ENCODE results near the gene SLC47A2.

The SLC47A2 gene

DNA sequence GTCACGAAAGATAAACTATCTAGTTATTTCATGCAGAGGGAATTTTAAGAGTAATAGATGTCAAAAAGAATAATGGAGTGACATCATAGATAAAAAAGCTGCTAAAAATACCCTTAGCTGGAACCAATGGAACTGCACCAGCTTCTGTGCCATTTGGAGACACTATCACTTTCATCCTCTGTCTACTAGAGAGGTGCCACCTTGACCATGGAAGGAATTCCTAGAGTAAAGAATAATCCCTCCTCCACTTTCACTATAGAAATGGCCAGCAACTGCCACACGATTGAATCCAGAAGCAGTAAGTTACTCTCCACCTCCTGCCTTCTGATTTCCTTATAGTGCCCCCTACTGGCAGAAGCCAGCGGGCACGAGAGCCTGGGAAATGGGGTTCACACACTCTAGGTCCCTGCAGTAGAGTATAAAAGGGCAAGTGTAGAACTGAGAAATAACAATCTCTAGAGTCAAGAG, 70.6 kb downstream of the SLC47A2 start:
- H3K4me3 ChIP-seq (ENCODE audit: low read length) = no peak overlapping the region
- no peak for TF ChIP-seq ZNF274 (IDR thresholded peaks at IDR 0.05; ENCODE audit: low read depth, low read length)

DNA sequence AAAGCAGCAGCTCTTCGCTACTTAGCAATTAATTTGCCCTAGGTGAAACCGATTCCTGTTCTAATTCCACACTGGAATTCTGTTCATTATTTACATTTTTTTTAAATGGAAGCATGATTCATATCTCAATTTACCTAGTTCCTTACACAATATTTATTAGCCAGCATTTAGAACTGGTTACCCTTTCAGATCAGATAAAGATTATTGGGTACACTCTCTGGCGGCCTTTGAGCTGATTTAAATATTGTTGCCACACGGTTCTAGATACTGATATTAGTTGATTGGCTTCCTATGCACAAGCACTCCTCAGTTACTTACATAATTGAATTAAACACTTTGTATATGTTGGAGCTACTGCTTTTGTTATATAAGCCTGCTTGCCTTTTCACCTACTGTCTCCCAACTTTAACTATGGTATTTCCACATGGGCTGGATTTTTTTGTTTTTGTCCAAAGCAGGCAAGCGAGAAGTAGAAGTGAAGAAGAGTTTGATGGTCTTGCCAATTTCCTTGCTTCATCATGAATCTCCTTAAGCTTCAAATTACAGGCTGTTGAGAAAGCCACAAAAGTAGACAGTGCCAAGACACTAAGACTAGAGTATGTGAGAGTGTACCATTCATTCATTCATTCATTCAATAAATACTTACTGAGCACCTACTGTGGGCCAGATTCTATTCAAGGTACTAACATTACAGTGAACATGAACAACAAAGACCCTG, 71.7 kb downstream of the SLC47A2 start:
- no peak overlapping the region for H3K4me3 ChIP-seq (ENCODE audit: low read length)
- TF ChIP-seq ZNF274 (IDR thresholded peaks at IDR 0.05; ENCODE audit: low read depth, low read length) = no peak

DNA sequence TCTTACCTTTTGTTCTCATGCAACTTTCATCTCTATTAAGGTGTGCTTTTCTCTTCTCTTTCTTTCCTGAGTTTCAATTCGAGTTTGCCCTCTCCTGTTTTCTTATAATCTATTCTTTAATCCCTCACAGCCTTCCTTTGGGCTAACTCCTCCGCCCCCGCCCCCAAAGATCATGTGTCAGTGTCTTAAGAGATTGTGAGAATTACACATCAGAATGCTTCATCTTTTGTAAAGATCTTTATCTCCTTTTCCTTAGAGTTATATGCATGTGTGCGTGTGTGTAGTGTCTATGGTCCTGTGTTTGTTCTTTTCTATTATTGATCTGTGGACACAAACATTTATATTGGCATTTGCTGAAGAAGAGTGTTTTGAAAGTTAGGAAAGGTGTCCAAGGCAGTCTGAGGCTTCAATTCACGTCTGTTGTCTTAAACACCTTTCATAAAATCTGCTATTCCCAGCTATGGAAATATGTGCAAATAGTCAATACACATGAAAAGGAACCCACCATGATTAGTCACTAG, 74.0 kb downstream of the SLC47A2 start:
- no peak for TF ChIP-seq ZNF274 (IDR thresholded peaks at IDR 0.05; ENCODE audit: low read depth, low read length)
- H3K4me3 ChIP-seq (ENCODE audit: low read length) = no peak overlapping the region

DNA sequence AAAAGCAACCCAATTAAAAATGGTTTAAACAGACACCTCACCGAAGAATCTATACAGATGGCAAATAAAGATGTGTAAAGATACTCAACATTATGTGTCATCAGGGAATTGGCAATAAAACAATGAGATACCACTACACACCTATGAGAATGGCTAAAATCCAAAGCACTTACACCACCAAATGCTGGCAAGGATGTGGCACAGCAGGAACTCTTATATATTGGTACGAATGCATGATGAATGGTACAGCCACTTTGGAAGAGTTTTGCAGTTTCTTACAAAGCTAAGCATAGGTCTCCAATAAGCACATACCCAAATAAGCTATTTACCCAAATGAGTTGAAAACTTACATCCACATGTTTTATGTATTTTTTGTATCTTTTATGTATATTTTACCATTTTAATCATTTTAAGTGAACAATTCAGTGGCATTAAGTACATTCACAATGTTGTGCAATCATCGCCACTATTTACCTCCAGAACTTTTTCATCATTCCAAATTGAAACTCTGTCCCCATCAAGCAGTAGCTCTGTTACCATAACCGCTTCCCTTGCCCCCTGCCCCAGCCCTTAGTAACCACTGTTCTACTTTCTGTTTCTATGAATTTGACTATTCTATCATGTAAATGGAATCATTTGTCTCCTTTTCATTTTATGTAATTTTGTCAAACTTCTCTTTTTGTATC, 74.6 kb downstream of the SLC47A2 start:
- TF ChIP-seq ZNF274 (IDR thresholded peaks at IDR 0.05; ENCODE audit: low read depth, low read length) = no peak
- no peak overlapping the region for H3K4me3 ChIP-seq (ENCODE audit: low read length)

- no peak for TF ChIP-seq ZNF274 (IDR thresholded peaks at IDR 0.05; ENCODE audit: low read depth, low read length)
- H3K4me3 ChIP-seq (ENCODE audit: low read length) = no peak overlapping the region
These were observed 84.5 kb downstream of the SLC47A2 start for GRCh38 chr17:19631905-19632304.

DNA sequence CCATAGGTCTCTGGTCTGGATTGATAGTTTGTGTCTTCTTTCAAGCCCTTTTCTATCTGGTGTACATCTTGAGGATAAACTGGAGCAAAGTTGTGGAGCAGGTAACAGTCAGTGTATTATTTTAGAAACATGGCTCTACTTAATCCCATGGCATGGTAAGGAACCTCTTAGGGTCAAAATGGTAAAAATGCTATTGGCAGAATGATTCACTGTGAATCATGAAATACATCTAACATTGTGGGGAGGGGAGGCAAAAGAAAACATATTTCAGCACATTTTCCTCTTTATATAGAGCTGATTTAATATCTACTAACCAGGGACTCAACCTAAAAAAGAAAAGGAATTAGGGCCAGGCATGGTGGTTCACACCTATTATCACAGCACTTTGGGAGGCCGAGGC, 85.7 kb downstream of the SLC47A2 start:
- no peak overlapping the region for H3K4me3 ChIP-seq (ENCODE audit: low read length)
- TF ChIP-seq ZNF274 (IDR thresholded peaks at IDR 0.05; ENCODE audit: low read depth, low read length) = no peak

DNA sequence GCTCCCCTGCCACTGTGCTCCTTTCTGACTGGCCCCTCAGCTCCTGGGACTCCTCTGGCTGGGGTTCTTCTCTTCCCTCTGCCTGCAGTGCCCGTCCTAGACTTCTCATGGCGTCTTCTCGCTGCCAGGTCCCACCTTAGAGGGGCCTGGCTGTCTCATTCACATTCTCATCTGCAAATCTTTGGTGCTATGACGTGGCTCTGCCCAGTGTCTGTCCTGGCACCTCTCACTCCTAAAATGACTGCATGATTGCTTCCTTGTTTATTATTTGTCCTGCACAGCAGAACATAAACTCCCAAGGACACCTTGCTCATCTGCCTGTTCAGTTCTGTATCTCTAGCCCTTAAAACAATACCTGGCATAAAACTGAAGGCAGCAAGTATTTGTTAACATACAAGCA, 86.3 kb downstream of the SLC47A2 start:
- no peak for TF ChIP-seq ZNF274 (IDR thresholded peaks at IDR 0.05; ENCODE audit: low read depth, low read length)
- H3K4me3 ChIP-seq (ENCODE audit: low read length) = no peak overlapping the region

DNA sequence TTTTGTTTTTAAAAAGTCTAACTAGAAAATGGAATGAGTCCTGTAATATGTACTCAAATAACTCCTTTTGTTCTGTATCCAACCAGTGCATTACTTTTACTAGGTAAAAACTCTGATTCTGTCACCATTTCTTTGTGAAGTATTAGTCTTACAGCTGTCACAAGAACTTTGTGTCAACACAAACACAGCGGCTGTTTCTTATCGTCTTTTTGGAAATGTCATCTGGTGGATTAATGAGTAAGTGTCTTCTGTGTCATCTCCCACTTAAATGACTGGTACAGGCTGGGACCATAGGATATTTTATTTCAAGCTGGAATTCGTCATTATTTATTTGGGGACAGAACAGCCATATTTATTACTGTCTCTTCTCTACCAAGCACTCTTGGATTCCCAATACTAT, 86.9 kb downstream of the SLC47A2 start:
- H3K4me3 ChIP-seq (ENCODE audit: low read length) = no peak overlapping the region
- no peak for TF ChIP-seq ZNF274 (IDR thresholded peaks at IDR 0.05; ENCODE audit: low read depth, low read length)
